NAMALWA (cell line): ENCODE measurements around the gene EFCAB11.

ENCODE experiments used
- DNase-seq: peaks from one replicate; pipeline ENCODE4 v3.0.0-alpha.2; 2015; ENCODE audit warnings: low spot score

EFCAB11 gene

GRCh38 chr14:89954070-89955021, at the start of gene EFCAB11:
TSS of gene EFCAB11 (minus strand) at chr14:89954730. CDS start at chr14:89954660, 70 bp downstream.
- DNase-seq = peak; percentile 99

- no peak for DNase-seq
Observed at GRCh38 chr14:90003526-90004307, 49.2 kb upstream of the EFCAB11 start.

- DNase-seq = no peak
Observed at GRCh38 chr14:90000935-90001334, 46.4 kb upstream of the EFCAB11 start.

GRCh38 chr14:89996963-89997362, 42.4 kb upstream of the EFCAB11 start:
- DNase-seq = no peak

- DNase-seq = no peak
Observed at GRCh38 chr14:89992273-89992672, 37.7 kb upstream of the EFCAB11 start.

GRCh38 chr14:89990623-89991275, 36.2 kb upstream of the EFCAB11 start:
- DNase-seq = no peak

GRCh38 chr14:89990218-89990617, 35.7 kb upstream of the EFCAB11 start:
- DNase-seq = no peak

- DNase-seq = no peak
Observed at GRCh38 chr14:89988787-89989186, 34.3 kb upstream of the EFCAB11 start.

- no peak for DNase-seq
Observed at GRCh38 chr14:89987161-89987475, 32.6 kb upstream of the EFCAB11 start.

- DNase-seq = no peak
Observed at GRCh38 chr14:89986462-89987160, 32.1 kb upstream of the EFCAB11 start.

GRCh38 chr14:89983375-89983774, 28.8 kb upstream of the EFCAB11 start:
- no peak for DNase-seq

GRCh38 chr14:89978656-89979055, 24.1 kb upstream of the EFCAB11 start:
- DNase-seq = no peak

- no peak for DNase-seq
Observed at GRCh38 chr14:89977668-89978067, 23.1 kb upstream of the EFCAB11 start.

- DNase-seq = peak; percentile 66
Observed at GRCh38 chr14:89973234-89973823, 18.8 kb upstream of the EFCAB11 start.

- no peak for DNase-seq
Observed at GRCh38 chr14:89965839-89966238, 11.3 kb upstream of the EFCAB11 start.

- DNase-seq = no peak
Observed at GRCh38 chr14:89963288-89963978, 8.9 kb upstream of the EFCAB11 start.

GRCh38 chr14:89960914-89961313, 6.4 kb upstream of the EFCAB11 start:
- DNase-seq = no peak

- no peak for DNase-seq
Observed at GRCh38 chr14:89959853-89960445, 5.4 kb upstream of the EFCAB11 start.

GRCh38 chr14:89958966-89959365, 4.4 kb upstream of the EFCAB11 start:
- no peak for DNase-seq

- no peak for DNase-seq
Observed at GRCh38 chr14:89957791-89958190, 3.3 kb upstream of the EFCAB11 start.

- no peak for DNase-seq
Observed at GRCh38 chr14:89957376-89957775, 2.8 kb upstream of the EFCAB11 start.
